Activated naive CD4-positive, alpha-beta T cell (primary cell): ENCODE data around the gene SNX22.

Experiments
- DNase-seq, 4 experiments: peaks; one replicate each; lab custom pipeline; 2025; lab: John Stamatoyannopoulos, UW

SNX22 gene

GRCh38 chr15:64134345-64134829 lies 17.1 kb upstream of the SNX22 start:
- no peak for DNase-seq

DNA sequence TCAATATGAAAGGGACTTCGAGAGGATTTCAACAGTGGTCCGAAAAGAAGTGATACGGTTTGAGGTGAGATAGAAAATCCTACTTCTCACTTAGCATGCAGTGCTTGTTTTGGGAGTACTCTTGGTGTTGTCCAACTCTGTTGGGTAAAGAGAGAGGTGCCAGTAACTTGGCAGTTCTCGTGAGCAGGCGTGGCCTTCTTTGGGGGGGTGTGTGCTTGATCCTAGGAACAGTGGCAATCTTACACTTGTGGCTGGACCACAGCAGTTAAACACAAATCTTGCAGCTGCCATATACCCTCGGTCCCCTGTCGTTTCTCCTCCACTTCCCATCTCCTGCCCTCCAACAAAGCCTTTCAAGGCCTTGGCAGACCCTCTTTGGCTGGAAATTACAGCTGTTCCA lies 15.2 kb upstream of the SNX22 start:
- DNase-seq, result no peak

GRCh38 chr15:64137226-64137833 lies 14.2 kb upstream of the SNX22 start:
- DNase-seq, result no peak

DNA sequence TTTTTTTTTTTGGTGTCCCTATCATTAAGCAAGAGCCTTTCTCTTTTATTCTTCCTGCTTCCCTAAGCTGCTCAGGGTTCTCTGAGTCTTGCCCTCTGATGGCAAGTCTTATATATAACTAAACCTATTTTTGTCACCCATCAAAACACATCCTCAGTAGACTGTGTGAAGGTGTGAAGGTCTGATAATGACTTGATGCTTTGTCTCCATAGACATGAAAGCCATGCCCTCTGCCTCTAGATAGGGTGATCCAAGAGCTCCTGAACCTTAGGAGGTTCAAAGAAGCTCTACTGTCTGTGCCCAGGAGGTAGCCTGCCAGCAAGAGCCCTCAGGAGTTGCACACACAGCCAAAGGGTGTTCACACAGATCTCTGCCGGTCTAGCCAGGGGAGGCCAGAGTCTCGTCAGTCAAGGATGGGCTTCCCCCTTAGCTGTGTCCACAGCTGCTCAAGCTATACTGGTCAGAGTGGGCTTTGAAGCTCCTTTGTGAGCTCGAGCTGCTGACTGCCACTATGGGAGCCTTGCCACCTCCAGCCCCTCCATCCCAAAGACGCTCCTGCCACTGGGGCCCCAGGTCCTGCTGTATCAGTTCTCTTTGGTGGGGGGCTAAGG lies 13.1 kb upstream of the SNX22 start:
- no peak for DNase-seq

DNA sequence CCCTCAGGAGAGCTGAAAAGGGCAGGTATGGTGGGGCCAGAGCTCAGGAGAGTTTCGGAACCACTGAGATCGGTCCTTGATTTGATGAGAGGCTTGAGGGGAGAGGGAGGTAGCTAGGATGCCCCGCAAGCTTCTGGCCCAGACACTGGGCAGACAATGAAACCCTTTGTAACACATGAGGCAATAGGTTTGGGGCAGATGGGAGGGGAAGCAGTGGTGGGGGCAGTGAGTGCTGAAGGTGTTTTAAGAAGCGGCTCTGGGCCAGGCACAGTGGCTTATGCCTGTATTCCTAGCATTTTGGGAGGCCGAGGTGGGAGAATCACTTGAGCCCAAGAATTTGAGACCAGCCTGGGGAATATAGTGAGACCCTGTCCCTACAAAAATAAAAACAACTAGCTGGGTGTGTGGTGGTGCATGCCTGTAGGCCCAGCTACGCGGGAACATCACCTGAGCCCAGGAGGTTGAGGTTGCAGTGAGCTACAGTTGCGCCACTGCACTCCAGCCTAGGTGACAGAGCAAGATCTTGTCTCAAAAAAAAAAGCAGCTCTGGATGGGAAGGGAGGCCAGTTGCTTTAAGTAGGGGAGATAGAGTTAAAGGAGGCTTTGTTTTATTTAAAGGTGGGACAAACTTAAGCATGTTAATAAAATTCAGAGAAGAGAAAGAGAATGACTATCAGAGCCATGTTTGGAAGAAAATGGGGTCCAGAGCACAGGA lies 9.6 kb upstream of the SNX22 start:
- DNase-seq, result no peak

DNA sequence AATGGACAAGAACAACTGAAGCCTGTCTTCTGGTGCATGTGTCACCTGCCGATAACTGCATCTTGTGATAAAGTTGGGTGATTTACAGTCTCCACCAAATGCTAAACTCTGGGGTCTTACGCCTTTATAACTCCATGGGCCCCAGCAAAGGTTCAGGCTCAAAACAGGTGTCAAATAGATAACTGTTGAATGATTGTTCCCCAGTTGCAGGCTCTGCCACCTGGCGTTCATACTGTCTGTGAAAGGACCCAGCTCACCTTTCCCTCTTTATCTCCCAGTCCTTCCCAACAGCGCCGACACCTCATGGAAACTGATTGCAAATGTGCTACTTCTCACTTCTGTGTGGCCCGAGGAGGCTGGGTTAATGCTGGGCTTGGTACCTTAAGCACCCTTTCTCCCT lies 8.3 kb upstream of the SNX22 start:
- DNase-seq, result no peak

DNA sequence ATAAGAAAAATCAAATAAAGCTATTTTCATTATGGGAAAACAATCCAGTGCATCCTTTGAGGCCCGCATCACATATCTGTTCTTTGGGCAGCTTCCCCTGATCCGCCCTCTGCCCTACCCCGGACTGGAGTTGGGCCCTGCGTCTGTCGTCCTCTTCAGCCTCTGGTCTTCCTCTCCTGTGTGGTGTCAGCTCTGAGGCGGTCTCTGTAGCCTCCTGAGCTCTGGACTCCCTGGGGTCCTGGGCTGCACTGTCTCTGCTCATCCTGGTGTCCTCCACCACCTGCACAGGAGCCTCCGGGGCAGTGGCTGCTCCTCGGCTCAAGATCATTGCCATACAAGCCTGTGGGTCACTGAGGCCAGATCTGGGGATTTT lies 7.4 kb upstream of the SNX22 start:
- no peak for DNase-seq

- DNase-seq, result no peak
Observed at GRCh38 chr15:64144565-64145281, 6.8 kb upstream of the SNX22 start.

GRCh38 chr15:64146041-64146440 lies 5.5 kb upstream of the SNX22 start:
- no peak for DNase-seq

- DNase-seq, result no peak
Observed at GRCh38 chr15:64146520-64146884, 5.0 kb upstream of the SNX22 start.

- no peak for DNase-seq
Observed at GRCh38 chr15:64146885-64147681, 4.4 kb upstream of the SNX22 start.

DNA sequence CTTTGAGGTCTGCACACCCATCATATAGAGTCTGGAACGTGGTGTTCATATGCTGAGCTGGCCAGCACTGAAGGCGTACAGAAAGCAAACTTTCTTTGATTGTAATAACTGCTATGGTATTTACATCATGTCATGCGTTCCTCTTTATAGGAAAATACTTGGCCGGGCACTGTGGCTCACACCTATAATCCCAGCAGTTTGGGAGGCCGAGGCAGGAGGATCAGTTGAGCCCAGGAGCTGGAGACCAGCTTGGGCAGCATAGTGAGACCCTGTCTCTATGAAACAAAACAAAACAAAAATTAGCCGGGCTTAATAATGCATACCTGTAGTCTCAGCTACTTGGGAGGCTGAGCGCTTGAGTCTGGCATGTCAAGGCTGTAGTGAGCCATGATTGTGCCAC lies 3.4 kb upstream of the SNX22 start:
- no peak for DNase-seq

GRCh38 chr15:64148581-64148980 lies 3.0 kb upstream of the SNX22 start:
- DNase-seq, result no peak

DNA sequence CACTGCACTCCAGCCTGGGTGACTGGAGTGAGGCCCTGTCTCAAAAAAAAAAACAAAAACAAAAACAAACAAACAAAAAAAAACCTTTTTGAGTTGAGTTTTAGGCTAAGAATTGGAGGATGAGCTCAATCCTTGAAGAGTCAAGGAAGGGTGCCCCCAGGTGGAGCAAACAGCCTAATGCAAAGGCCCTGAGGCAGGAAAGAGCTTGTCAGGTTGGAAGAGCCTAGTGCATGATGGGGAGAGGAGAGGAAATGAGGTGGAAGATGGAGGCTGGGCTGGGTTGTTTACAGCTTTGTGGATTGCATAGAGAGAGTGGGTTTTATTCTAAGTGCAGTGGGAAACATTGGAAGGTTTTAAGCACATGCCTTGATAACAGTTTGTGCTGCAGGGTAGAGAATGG lies 2.1 kb upstream of the SNX22 start:
- no peak for DNase-seq

- no peak for DNase-seq
Observed at GRCh38 chr15:64149893-64150578, 1.5 kb upstream of the SNX22 start.

- DNase-seq, result no peak
Observed at GRCh38 chr15:64152507-64153387, 1.2 kb downstream of the SNX22 start.

DNA sequence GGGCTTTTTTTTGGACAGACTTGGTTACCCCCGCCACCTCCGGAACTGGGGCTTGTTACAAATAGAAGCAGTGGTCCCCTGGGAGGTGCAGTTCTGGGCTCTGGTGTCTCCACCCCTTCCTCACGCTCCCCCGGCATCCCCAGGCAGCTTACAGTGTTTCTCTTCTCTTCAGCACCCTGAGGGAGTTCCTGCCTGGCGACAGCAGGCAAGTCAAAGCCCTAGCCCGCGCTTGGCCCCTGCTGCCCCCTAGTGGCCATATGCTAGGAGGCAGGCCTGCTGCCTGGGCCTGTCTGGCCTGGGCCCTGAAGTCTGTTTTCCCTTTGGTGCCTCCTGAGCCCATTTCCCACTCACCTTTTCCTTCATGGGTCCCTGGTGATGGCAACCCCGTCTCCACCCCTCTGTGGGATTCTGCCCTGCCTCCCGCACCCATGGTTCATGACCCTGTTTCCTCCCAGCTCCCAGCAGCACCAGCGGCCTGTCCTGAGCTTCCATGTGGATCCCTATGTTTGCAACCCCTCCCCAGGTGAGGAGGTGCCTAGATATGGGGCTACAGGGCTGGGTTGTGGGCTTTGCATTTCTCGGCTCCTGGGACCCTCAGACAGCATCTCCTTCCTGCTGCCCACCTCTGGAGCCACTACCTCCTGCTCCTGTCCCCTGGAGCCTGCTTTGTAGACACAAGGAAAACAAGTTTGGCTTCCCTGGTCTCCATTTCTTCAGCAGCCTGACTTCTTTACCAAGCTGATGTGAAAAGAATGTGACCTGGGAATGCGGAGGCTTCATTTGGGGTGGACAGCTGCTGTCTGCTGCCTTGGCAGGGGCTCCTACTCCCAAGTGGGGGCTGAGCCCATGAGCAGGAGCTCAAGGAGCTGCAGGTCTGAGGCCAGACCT lies 2.2 kb downstream of the SNX22 start:
- peak; percentile 90 to 94 (median 92) for DNase-seq

DNA sequence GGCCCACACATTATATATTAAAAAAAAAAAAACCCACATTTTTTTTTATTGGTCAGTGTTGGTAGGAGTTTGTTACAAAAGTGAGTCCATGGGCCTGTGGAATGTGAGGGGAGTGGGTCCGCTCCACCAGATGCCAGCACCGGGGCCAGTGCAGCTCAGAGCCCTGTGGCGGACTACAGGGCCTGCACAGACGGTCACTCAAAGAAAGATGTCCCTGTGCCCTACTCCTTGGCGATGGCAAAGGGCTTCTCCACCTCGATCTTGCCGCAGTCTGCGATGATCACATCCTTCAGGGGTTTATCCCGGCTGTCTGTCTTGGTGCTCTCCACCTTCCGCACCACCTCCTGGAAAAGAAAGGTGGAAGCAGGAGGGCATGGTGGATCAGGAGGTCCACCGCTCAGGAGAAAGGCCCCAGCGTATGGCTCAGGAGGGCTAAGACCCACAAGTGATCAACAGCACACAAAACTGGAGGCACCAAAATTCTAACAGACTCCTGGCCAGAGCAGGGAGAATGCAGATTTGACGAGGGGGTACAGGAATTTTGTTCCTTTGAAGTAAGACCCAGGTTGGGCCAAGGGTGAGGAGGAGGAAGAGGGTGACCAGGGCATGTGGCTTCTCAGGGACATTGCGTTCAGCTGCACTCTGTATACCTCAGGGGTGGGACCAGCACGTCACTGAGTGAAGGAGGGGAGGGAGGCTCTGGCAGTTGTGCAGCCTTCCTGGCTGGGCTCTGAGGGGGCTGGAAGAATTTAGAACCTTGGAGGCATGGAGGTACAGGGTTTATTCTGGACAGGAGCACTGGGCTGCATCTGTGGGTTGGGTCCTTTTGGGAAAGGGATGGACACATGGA lies 4.5 kb downstream of the SNX22 start:
- DNase-seq, result no peak
